SH-SY5Y (cell line): ENCODE data around the gene GSG1L.

Experiments used
- GATA2 ChIP-seq: IDR thresholded peaks from 2 replicates; pipeline ENCODE4 v1.6.1; 2011; ENCODE audit warnings: mild to moderate bottlenecking, low read depth, low read length
- GATA3 ChIP-seq: IDR thresholded peaks from 2 replicates; pipeline ENCODE4 v1.6.1; 2011; ENCODE audit warnings: low read depth, mild to moderate bottlenecking, low read length, moderate library complexity

GRCh38 chr16:28011971-28012445 lies 51.5 kb downstream of the GSG1L start:
- TF ChIP-seq GATA2 (no peak), GATA3 (no peak)
